GM15510 (cell line): ENCODE results near the gene CTIF.

Experiments used
- POLR2A ChIP-seq: IDR thresholded peaks from 3 replicates; pipeline ENCODE4 v1.6.1; 2011; ENCODE audit warnings: borderline replicate concordance; ENCODE audit not compliant: insufficient read length; ENCODE audit errors: extremely low read depth

The CTIF gene

GRCh38 chr18:48838166-48838775 is 299.4 kb downstream of the CTIF start:
- no peak for TF ChIP-seq POLR2A

GRCh38 chr18:48838921-48839818 is 300.3 kb downstream of the CTIF start:
- TF ChIP-seq POLR2A = no peak

GRCh38 chr18:48839819-48840490 is 301.1 kb downstream of the CTIF start:
- no peak for TF ChIP-seq POLR2A

- TF ChIP-seq POLR2A = no peak
Measured at GRCh38 chr18:48840491-48840877, 301.7 kb downstream of the CTIF start.

- no peak for TF ChIP-seq POLR2A
Measured at GRCh38 chr18:48841381-48842258, 302.8 kb downstream of the CTIF start.

GRCh38 chr18:48842259-48843061 is 303.6 kb downstream of the CTIF start:
- no peak for TF ChIP-seq POLR2A

- no peak for TF ChIP-seq POLR2A
Measured at GRCh38 chr18:48843162-48843561, 304.3 kb downstream of the CTIF start.

GRCh38 chr18:48843596-48843995 is 304.8 kb downstream of the CTIF start:
- TF ChIP-seq POLR2A = no peak

- no peak for TF ChIP-seq POLR2A
Measured at GRCh38 chr18:48844271-48844670, 305.4 kb downstream of the CTIF start.

GRCh38 chr18:48845174-48845573 is 306.3 kb downstream of the CTIF start:
- TF ChIP-seq POLR2A = no peak

GRCh38 chr18:48846423-48846932 is 307.6 kb downstream of the CTIF start:
- TF ChIP-seq POLR2A = no peak

- no peak for TF ChIP-seq POLR2A
Measured at GRCh38 chr18:48847807-48848486, 309.1 kb downstream of the CTIF start.

GRCh38 chr18:48848641-48849143 is 309.9 kb downstream of the CTIF start:
- no peak for TF ChIP-seq POLR2A
